ENCODE measurements around the gene FGF22.
"Not testable (repeated sequence)": the region's sequence is repeated elsewhere in the genome, so short reads cannot be mapped to it uniquely, and the experiment has no call there.

Gene FGF22

GRCh38 chr19:621819-622218 lies 17.9 kb upstream of the FGF22 start:
- FAIRE-seq = no peak
- no peak for TF ChIP-seq POLR2A (IDR thresholded peaks at IDR 0.05; ENCODE audit: low read depth, low read length)
- no peak for TF ChIP-seq TAF1 (IDR thresholded peaks at IDR 0.05; ENCODE audit: low read depth, low read length)
- TF ChIP-seq POU2F2 (IDR thresholded peaks at IDR 0.05; ENCODE audit: low read depth, low read length) = no peak
- TF ChIP-seq PAX5 (IDR thresholded peaks at IDR 0.05; ENCODE audit: insufficient read depth, low read length, severe bottlenecking) = no peak
- no peak for TF ChIP-seq SPI1 (IDR thresholded peaks at IDR 0.05; ENCODE audit: low read depth, low read length)
- no peak for TF ChIP-seq POLR2AphosphoS5 (IDR thresholded peaks at IDR 0.05; ENCODE audit: low read depth, low read length)
- DNase-seq (ENCODE audit: insufficient read length, low spot score) = no peak

DNA sequence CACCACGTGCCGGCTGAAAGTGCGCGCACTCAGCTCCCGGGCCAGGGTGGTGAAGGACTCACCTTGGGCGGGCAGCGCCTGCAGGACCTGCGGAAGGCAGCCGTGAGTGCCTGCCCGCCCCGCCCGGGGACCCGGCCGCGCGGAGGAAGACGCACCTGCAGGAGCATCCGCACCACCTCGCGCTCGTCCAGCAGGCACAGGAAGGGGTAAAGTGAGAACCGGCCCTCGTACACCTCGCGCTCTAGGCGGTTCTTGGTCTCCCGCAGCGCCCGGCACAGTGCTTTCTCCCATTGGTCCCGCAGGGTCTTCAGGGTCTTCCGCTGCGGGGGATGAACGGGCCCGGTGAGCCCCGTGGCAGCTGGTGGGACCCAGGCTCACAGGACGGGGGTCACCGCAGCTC lies 17.0 kb upstream of the FGF22 start:
- DNase-seq (ENCODE audit: insufficient read length, low spot score) = no peak
- TF ChIP-seq SPI1 (IDR thresholded peaks at IDR 0.05; ENCODE audit: low read depth, low read length) (no peak), POLR2A (IDR thresholded peaks at IDR 0.05; ENCODE audit: low read depth, low read length) (no peak), TAF1 (IDR thresholded peaks at IDR 0.05; ENCODE audit: low read depth, low read length) (no peak), POU2F2 (IDR thresholded peaks at IDR 0.05; ENCODE audit: low read depth, low read length) (no peak), POLR2AphosphoS5 (IDR thresholded peaks at IDR 0.05; ENCODE audit: low read depth, low read length) (no peak), PAX5 (IDR thresholded peaks at IDR 0.05; ENCODE audit: insufficient read depth, low read length, severe bottlenecking) (no peak)
- FAIRE-seq = no peak

DNA sequence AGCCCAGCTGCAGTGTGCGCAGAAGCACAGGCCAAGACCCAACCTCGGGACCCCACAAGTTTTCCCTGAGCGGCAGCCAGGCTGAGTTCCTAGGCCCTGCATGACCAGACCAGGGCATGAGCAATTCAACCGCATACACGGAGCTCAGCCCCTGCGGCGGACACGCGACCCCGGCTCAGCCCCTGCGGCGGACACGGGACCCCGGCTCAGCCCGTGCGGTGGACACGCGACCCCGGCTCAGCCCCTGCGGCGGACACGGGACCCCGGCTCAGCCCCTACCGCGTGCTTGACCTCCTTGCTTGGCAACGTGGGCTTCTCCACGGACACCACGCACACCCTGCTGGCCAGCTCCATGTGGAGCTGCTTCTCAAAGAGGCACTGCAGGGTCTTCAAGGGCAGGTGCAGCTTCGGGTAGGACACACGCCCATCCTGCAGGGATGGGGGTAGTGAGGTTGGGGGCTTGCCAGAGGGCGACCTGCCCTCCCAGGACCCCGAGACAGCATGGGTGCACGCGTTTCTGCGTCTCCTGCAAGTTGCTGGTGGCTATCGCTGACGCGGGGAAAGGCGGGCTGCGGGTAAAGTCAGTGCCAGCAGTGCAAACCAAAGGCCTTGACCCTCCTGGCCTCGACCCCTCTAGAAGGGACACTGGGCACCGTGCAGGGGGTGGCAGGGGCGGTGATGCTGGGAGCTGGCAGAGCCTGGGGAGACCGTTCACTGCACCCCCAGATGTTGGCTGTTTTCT lies 16.3 kb upstream of the FGF22 start:
- FAIRE-seq = no peak
- DNase-seq (ENCODE audit: insufficient read length, low spot score) = no peak
- TF ChIP-seq PAX5 (IDR thresholded peaks at IDR 0.05; ENCODE audit: insufficient read depth, low read length, severe bottlenecking) = no peak
- no peak for TF ChIP-seq POLR2A (IDR thresholded peaks at IDR 0.05; ENCODE audit: low read depth, low read length)
- TF ChIP-seq SPI1 (IDR thresholded peaks at IDR 0.05; ENCODE audit: low read depth, low read length) = no peak
- TF ChIP-seq TAF1 (IDR thresholded peaks at IDR 0.05; ENCODE audit: low read depth, low read length) = no peak
- TF ChIP-seq POLR2AphosphoS5 (IDR thresholded peaks at IDR 0.05; ENCODE audit: low read depth, low read length) = no peak
- no peak for TF ChIP-seq POU2F2 (IDR thresholded peaks at IDR 0.05; ENCODE audit: low read depth, low read length)

- DNase-seq (ENCODE audit: insufficient read length, low spot score) (no peak), FAIRE-seq (no peak)
- TF ChIP-seq POLR2AphosphoS5 (IDR thresholded peaks at IDR 0.05; ENCODE audit: low read depth, low read length) = no peak
- TF ChIP-seq POU2F2 (IDR thresholded peaks at IDR 0.05; ENCODE audit: low read depth, low read length) = no peak
- no peak for TF ChIP-seq PAX5 (IDR thresholded peaks at IDR 0.05; ENCODE audit: insufficient read depth, low read length, severe bottlenecking)
- no peak for TF ChIP-seq SPI1 (IDR thresholded peaks at IDR 0.05; ENCODE audit: low read depth, low read length)
- TF ChIP-seq POLR2A (IDR thresholded peaks at IDR 0.05; ENCODE audit: low read depth, low read length) = no peak
- no peak for TF ChIP-seq TAF1 (IDR thresholded peaks at IDR 0.05; ENCODE audit: low read depth, low read length)
Observed at GRCh38 chr19:623974-624373, 15.7 kb upstream of the FGF22 start.

- FAIRE-seq (no peak), DNase-seq (ENCODE audit: insufficient read length, low spot score) (no peak)
- no peak for TF ChIP-seq TAF1 (IDR thresholded peaks at IDR 0.05; ENCODE audit: low read depth, low read length)
- no peak for TF ChIP-seq SPI1 (IDR thresholded peaks at IDR 0.05; ENCODE audit: low read depth, low read length)
- TF ChIP-seq PAX5 (IDR thresholded peaks at IDR 0.05; ENCODE audit: insufficient read depth, low read length, severe bottlenecking) = no peak
- no peak for TF ChIP-seq POLR2A (IDR thresholded peaks at IDR 0.05; ENCODE audit: low read depth, low read length)
- no peak for TF ChIP-seq POLR2AphosphoS5 (IDR thresholded peaks at IDR 0.05; ENCODE audit: low read depth, low read length)
- no peak for TF ChIP-seq POU2F2 (IDR thresholded peaks at IDR 0.05; ENCODE audit: low read depth, low read length)
Observed at GRCh38 chr19:624433-625109, 15.1 kb upstream of the FGF22 start.

GRCh38 chr19:625257-625656 lies 14.4 kb upstream of the FGF22 start:
- FAIRE-seq (no peak), DNase-seq (ENCODE audit: insufficient read length, low spot score) (no peak)
- TF ChIP-seq SPI1 (IDR thresholded peaks at IDR 0.05; ENCODE audit: low read depth, low read length) (no peak), POU2F2 (IDR thresholded peaks at IDR 0.05; ENCODE audit: low read depth, low read length) (no peak), POLR2A (IDR thresholded peaks at IDR 0.05; ENCODE audit: low read depth, low read length) (no peak), TAF1 (IDR thresholded peaks at IDR 0.05; ENCODE audit: low read depth, low read length) (no peak), PAX5 (IDR thresholded peaks at IDR 0.05; ENCODE audit: insufficient read depth, low read length, severe bottlenecking) (no peak), POLR2AphosphoS5 (IDR thresholded peaks at IDR 0.05; ENCODE audit: low read depth, low read length) (no peak)

- not testable (repeated sequence) for FAIRE-seq; DNase-seq (ENCODE audit: insufficient read length, low spot score)
Observed at GRCh38 chr19:626566-626965, 13.1 kb upstream of the FGF22 start.

DNA sequence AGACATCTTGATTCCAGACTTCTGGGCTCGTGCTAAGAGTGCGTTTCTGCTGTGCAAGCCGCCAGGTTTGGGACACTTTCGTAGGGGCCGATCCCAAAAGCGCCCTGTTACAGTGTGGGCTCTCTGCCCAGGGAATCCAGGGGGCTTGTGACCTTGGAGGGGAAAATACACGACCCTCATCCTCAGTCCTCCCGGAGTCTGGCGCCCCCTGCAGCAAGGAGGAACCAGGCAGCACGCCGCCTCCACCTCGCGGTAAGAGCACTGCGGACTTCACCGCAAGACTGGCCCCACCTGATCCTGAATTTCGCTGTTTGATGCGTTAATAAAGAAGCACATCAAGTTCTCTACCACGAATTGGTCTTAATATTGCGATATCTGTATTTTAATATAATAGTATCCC lies 11.5 kb upstream of the FGF22 start:
- TF ChIP-seq POU2F2 (IDR thresholded peaks at IDR 0.05; ENCODE audit: low read depth, low read length) = no peak
- no peak for FAIRE-seq
- DNase-seq (ENCODE audit: insufficient read length, low spot score) = no peak

DNA sequence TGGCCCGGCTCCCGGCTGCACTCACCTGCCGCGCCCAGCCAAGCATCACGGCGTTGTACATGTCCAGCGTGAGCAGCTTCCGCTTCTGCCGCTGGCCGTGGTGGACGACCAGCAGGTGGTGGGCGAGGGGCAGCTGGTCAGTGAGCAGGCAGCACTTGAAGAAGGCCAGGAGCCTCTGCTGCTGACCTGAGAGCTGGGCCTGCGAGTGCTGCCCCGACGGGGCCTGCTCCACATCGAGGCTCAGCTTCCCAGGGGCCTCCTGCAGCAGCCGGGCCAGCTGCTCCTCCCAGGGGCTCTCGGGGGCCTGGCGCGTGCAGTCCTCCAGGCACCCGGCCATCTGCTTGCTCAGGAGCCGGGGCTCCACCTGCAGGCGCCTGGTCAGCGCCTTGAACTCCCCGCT lies 10.2 kb upstream of the FGF22 start:
- DNase-seq (ENCODE audit: insufficient read length, low spot score); FAIRE-seq: not testable (repeated sequence)

DNA sequence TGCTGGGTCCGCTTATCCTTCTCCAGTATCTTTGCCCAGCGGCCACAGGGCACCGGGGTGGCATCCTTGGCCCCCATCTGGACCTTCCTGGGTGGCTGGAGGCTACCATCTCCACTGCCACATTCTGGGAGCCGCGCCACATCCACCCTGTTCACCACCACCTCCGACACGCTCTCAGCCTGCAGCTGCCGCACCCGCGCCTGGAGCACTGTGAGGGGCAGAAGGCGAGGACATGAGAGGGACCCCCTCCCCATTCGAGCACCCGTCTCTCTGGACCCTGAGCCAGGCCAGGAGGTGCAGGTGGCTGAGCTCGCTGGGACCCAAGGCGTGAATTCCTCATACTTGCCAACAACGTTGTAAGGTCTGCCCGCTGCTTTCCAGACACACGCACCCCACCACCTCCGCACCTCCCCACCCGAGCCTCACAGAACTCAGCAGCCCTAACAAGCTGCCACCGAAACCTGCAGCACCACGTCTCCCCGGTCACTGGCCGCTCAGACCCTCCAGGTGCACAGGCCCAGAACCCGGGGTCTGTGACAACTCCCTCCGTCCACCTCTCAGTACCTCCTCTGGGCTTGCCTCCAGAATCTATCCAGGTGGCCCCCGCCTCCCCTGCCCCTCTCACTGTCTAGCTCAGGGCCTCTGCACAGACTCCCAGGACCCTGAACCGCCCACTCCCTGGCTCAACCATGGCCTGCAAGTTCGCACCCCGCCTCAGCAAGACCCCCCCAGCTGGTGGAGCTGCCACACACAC lies 9.5 kb upstream of the FGF22 start:
- DNase-seq (ENCODE audit: insufficient read length, low spot score) (no peak), FAIRE-seq (no peak)
- no peak for TF ChIP-seq TAF1 (IDR thresholded peaks at IDR 0.05; ENCODE audit: low read depth, low read length)

All from GM12891 (cell line).